CD4-positive, alpha-beta T cell treated with Interferon alpha-2 for 1 hour (primary cell): ENCODE data around the gene TGM5.
"Not testable (repeated sequence)": the region's sequence is repeated elsewhere in the genome, so short reads cannot be mapped to it uniquely, and the experiment has no call there.

Experiments used
- DNase-seq, 2 donors: peaks; one replicate each; pipeline ENCODE4 v3.0.0-alpha.2; 2020 to 2022

TGM5 gene

DNA sequence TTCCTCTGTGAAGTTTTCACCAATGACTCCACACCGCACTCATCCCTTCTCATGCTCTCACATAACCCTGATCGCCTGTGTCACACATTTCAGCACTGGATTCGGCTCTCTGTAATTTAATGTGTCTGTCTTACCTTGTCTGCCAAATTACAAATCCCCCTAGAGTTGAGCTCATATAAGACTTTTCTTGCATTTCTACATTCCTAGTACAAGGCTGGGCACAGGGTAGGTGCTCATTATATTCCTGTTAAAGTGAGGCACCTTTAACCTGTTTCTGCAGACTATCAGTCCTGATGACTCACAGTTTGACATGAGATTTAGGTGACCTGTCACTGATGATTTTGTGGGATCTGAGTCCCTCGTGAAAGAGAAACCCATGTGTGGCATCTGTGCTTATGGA is 22.6 kb downstream of the TGM5 start:
- no peak for DNase-seq

GRCh38 chr15:43243020-43243645 is 23.6 kb downstream of the TGM5 start:
- DNase-seq, result no peak

DNA sequence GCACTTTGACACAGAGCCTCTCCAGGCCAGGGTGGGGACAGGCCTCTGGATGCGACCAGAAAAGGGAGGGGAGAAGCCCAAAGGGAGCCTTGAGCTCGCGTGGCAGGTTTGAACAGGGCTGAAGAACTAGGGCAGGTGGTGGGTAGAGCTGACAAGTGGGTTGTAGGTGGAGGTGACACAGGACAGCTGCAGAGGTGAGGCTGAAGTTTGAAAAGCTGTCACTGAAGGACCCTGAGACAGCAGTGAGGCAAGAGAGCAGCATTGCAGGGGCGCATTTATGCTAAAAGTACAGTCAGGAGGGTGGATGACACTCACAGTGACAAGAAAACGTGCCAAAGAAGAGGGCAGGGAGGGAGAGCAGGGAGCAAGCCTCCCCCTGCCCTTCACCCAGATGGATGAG is 24.1 kb downstream of the TGM5 start:
- DNase-seq, result no peak

GRCh38 chr15:43241100-43241499 is 25.6 kb downstream of the TGM5 start:
- no peak for DNase-seq

GRCh38 chr15:43239732-43240491 is 26.8 kb downstream of the TGM5 start:
- DNase-seq, result no peak

GRCh38 chr15:43238671-43239131 is 28.0 kb downstream of the TGM5 start:
- no peak for DNase-seq

- DNase-seq, result no peak
Observed at GRCh38 chr15:43237842-43238470, 28.8 kb downstream of the TGM5 start.

DNA sequence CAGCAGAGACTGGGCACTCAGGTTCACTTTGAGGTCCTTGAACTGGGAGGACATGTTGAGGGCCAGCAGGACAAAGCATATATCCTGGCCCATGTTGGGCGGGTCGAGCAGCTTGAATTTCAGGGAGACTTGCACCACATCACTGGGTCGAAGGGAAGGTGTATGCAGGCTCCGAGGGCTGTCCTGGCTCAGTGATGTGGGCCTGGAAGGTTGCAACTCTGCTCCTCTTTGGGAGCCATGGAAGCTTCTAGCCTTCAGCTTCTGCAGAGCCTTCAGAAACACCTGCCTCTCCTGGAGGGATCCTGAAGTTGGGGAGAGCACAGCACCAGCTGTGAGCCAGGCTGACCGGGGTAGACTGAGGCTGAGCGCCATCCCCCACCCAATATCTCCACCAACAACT is 31.2 kb downstream of the TGM5 start:
- DNase-seq, result no peak

GRCh38 chr15:43232289-43232874 is 34.3 kb downstream of the TGM5 start:
- no peak for DNase-seq

GRCh38 chr15:43230640-43231115 is 36.0 kb downstream of the TGM5 start:
- no peak for DNase-seq

- no peak for DNase-seq
Observed at GRCh38 chr15:43229977-43230376, 36.8 kb downstream of the TGM5 start.

GRCh38 chr15:43226436-43227305 is 40.1 kb downstream of the TGM5 start:
- no peak for DNase-seq

DNA sequence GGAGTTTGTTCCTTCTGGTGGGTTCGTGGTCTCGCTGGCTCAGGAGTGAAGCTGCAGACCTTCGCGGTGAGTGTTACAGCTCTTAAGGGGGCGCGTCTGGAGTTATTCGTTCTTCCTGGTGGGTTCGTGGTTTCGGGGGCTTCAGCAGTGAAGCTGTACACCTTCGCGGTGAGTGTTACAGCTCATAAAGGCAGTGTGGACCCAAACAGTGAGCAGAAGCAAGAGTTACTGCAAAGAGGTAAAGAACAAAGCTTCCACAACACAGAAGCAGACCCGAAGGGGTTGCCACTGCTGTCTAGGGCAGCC is 40.8 kb downstream of the TGM5 start:
- not testable (repeated sequence) for DNase-seq

- DNase-seq, result peak; percentile 37 to 65
Observed at GRCh38 chr15:43225201-43225949, 41.4 kb downstream of the TGM5 start.

- DNase-seq, result no peak
Observed at GRCh38 chr15:43221422-43221821, 45.3 kb downstream of the TGM5 start.

DNA sequence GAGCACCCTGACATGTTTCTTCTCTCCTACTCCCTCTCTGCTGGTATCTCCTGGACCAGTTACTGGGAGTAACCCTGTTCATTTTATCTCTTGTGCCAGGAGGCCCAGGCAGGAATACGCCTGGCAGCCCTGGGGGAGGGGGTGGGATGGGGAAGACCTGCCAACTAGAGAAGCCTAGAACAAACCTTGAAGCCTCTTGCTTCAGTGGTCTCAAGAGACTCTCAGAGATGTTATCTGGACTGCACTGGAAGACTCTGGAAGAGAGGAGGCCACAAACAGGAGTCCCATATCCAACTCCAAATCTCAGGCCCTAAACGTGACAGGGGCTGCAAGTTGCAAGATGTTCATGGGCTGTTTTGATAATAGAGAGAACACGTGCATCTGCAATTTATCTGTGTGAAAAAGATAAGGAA is 45.7 kb downstream of the TGM5 start, which contains the start of gene EPB42:
Gene EPB42 (minus strand): TSS at position 28 of the 413 bp plus-strand sequence. CDS start 193 bp downstream, outside the sequence.
- no peak for DNase-seq

DNA sequence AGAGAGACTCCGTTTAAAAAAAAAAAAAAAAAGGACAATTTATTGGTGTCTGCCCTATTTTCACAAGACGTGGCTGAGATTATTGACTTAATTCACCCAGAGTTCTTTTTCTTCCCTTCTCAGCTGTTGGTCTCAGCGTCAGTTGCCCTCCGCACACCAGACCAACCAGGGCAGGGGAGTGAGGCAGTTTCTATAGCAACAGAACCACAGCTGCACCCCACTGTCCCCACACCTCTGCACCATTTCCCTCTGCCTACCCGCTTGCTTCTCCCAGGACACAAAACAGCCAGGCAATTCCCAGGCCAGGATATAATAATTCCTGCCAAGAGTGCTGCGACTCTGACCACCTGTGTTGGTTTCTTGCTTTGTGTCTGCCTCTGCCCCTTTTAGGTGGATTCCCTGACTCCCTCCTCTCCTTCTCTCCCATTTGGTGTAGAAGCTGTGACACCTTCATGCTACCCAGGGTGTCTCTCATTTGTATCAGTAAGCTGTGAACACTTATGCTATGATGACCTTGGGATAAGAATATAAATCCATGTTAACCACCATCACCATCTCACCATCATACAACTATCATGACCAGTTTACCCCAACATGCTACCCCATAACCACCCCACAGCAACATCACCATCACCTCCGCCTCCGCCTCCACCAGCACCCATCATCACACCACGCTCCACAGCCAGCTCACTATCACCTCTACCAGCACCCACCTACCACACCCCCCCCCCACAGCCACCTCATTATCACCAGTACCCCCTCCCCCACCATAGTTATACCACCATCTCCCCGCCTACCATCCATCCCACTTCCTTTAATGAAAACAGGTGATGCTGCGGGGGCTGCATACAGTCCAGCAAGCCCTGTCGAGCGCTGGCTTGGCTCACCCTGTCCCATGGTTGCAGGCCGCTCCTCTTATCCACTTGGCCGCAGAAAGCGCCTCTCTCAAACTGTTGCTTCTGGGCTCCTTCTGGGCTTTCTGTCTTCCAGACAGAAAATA is 46.5 kb downstream of the TGM5 start:
- DNase-seq, result peak in 1 of 2 donors; percentile 3

DNA sequence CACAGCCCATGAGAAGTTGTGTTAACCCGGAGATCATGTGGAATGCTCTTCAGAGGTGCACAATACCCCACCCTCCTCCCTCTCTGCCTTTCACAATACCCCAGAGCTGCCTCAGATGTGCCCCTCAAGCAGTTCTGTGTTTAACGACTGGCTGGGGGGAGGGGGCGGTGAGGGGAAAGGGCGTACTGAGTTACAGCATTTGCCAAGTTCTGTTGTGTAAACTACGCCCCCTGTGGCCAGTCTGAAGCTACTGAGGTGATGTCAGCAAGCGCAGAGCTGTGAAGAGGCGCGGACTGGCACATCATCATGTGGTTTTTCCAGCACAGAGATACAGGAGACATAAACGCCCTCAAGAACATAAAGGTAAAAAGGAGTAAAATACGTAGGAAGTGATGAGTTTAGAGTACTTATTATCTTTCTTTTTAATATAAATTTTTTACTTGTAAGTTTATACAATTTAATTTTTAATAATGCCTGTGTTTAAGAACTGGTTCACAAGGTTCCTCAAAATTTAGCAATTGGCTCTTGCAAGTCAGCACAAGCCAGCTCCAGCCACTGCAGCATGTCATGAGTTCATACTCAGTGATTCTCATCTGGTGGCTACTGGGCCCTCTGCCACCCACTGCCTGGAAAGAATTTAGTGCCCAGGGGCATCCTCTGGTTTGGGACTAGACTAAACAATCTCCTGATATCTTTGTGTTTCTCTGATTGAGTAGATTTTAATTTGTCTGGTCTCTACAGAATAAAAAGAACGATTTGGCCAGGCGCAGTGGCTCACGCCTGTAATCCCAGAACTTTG is 47.6 kb downstream of the TGM5 start:
- no peak for DNase-seq

DNA sequence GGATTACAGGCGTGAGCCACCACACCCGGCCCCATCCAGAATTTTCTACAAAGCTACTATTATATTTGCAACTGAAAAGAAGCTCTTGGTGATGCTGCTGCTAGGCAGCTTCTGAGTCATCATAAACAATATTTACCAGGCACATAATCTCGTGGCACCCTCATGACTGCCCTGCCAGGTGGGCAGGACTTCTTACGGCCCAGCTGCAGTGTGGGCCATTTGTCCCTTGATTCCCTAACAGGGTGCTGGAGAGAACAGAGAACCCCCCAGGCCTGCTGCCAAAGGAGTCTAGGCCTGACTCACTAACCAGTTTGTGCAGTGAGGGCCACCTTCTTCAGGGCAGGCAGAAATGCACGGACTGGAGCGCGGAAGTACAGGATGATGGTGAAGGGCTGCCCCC is 50.8 kb downstream of the TGM5 start:
- DNase-seq, result no peak
